ENCODE measurements around the gene TMEM183A.
"Not testable (repeated sequence)": the region's sequence is repeated elsewhere in the genome, so short reads cannot be mapped to it uniquely, and the experiment has no call there.

Gene TMEM183A

GRCh38 chr1:202987922-202988583 is 19.1 kb upstream of the TMEM183A start:
- no peak for DNase-seq

DNA sequence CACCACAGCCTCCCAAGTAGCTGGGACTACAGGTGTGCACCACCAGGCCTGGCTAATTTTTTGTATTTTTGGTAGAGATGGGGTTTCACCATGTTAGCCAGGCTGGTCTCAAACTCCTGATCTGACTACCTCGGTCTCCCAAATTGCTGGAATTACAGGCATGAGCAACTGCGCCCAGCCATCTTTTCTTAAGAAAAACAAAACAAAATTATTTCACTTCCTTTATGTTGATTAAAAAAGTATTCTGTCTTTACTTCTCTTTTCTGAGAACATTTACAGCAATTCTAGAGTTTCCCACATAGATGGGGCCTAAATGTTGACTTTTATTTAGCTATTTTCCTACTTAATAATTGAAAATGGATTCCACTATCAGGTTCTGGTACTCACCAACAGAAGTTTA is 17.3 kb upstream of the TMEM183A start:
- no peak for DNase-seq

DNA sequence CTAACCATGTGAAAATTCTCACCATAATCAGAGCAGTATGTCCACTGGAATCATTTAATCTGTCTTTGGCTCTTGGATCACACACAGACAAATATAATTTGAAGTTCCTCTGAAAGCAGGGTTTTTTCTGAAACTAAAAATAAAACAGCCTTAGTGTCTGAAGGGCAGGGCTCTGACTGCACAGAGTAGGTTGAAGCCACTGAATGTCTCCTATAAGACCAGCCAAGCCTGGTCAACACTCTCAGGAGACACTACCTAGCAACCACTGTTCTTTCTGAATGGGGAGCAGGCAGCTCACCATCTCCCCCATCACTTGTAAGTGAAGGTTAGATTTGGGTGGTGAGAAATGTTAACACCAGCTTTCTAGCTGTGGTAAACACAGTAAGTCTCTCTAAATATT is 16.1 kb upstream of the TMEM183A start:
- DNase-seq = no peak

GRCh38 chr1:202994756-202995155 is 12.4 kb upstream of the TMEM183A start:
- DNase-seq = no peak

- DNase-seq = peak; percentile 85
Measured at GRCh38 chr1:202998836-202999750, 8.1 kb upstream of the TMEM183A start.

GRCh38 chr1:203000217-203000944 is 6.8 kb upstream of the TMEM183A start:
- no peak for DNase-seq

GRCh38 chr1:203001986-203002385 is 5.2 kb upstream of the TMEM183A start:
- no peak for DNase-seq

- DNase-seq = no peak
Measured at GRCh38 chr1:203002951-203003350, 4.2 kb upstream of the TMEM183A start.

DNA sequence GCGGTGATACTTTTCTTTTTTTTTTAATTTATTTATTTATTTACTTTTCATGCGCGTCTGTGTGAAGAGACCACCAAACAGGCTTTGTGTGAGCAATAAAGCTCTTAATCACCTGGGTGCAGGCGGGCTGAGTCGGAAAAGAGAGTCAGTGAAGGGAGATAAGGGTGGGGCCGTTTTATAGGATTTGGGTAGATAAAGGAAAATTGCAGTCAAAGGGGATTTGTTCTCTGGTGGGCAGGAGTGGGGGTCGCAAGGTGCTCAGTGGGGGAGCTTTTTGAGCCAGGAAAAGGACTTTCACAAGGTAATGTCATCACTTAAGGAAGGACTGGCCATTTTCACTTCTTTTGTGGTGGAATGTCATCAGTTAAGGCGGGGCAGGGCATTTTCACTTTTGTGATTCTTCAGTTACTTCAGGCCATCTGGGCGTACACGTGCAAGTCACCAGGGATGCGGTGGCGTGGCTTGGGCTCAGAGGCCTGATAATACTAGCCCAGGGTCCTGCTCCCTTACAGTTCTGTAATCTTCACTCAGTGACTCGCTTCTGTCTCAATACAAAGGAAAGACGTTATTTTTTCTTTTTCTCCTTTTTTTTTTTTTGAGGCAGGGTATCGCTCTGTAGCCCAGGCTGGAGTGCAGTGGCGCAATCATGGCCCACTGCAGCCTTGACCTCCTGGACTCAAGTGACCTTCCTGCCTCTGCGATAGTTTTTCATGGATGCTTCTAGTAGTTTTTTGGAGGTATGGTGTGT is 1.6 kb upstream of the TMEM183A start:
- DNase-seq = not testable (repeated sequence)

GRCh38 chr1:203009185-203009584 is 2.0 kb downstream of the TMEM183A start:
- DNase-seq = no peak

DNA sequence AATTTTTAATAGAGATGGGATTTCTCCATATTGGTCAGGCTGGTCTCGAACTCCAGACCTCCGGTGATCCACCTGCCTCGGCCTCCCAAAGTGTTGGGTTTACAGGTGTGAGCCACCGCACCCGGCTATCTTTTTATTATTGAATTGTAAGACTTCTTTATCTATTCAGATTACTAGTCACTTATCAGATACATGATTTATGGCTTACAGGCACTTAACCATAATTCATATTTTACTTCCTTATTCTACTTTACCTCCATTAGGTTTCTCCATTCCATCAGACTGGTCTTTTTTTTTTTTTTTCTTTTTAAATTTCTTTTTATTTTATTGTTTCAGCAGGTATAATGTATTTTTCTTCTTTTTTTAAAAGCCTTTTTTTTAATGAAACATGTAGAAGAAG is 4.4 kb downstream of the TMEM183A start:
- no peak for DNase-seq

GRCh38 chr1:203017061-203017460 is 9.9 kb downstream of the TMEM183A start:
- DNase-seq = no peak

GRCh38 chr1:203017692-203018091 is 10.5 kb downstream of the TMEM183A start:
- no peak for DNase-seq

- not testable (repeated sequence) for DNase-seq
Measured at GRCh38 chr1:203022855-203023254, 15.7 kb downstream of the TMEM183A start.

DNA sequence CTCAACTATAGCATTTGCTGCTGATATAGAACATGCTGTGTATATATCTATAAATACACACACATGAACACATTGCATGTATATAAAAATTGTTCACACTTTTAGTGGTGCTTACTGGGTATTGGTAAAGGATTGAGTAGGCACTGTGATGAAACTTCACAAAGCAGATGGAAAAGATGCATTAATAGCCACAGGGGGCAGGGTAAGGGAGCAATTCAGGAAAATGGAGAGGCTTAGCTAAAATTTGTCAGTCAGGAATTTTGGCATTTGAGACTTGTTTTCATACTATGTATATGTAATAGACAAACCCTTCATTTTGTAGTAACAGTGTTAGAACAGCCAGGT is 18.5 kb downstream of the TMEM183A start:
- DNase-seq = no peak

- no peak for DNase-seq
Measured at GRCh38 chr1:203026031-203026665, 19.0 kb downstream of the TMEM183A start, which contains the start of gene PPFIA4. Gene PPFIA4 (plus strand): TSS chr1:203026491. CDS start chr1:203039009, 12,518 bp downstream.

- no peak for DNase-seq
Measured at GRCh38 chr1:203026666-203027663, 19.8 kb downstream of the TMEM183A start.

- DNase-seq = no peak
Measured at GRCh38 chr1:203028067-203028783, 21.1 kb downstream of the TMEM183A start.

DNA sequence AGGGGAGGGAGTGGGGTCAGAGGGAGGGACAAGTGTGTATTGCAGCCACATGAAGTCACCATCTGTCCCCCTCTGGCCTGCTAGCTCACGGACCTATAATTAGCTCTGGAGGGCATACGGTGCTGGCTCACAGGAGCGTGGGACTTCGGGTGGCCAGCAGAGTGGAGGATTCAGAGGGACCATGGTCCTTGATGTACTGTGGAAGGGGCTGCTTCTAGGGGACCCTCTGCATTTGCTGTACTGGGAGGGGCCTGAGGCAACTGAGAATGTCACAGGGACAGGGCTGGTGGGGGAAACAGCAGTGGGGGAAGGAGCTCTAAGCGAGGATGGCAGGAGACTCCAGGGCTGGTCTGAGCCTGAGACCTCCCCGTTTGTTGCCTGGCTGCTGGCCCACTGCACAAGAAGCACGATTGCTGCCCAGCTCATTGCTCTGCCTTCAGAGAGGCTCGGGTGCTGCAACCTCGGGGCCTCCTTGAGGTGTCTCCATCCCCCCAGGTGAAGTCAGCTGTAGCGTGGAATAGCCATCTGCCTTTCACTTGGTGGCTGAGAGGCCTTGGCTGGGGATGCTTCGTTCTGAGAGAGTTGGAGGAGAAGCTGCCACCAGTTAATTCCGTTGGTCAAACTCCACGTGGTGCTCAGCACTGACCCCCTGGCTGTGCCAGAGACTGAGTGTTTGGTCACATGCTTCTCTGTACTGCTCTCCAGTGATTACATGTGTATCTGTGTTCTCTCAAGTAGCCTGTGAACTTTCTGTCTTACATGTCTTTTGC is 21.8 kb downstream of the TMEM183A start:
- no peak for DNase-seq

Data from KG1 (cell line).